IMR-90 (cell line): Measurements from ENCODE around the gene HMGN4. TPM values are rescaled to one million over a fixed set of nuclear protein-coding genes. Genes with fewer than 3 reads are reported as not detected.

Experiments used
- ATAC-seq: fragments of 200-7000 bp; cut with Tn5 transposase; 2 replicates; pipeline ENCODE4 v1.9.1; 2020; ENCODE audit warnings: low read depth, mild to moderate bottlenecking, moderate library complexity
- BruUV-seq: library from RNA; stranded (reverse); fragments of 400-500 nt; replicated peaks from 2 replicates; lab custom pipeline; 2021; lab: Mats Ljungman, UMichigan
- CTCF ChIA-PET: fragments of 300-600 bp; formaldehyde crosslinking; extraction: SDS; loops from one replicate; lab custom pipeline; 2021; ENCODE audit warnings: antibody characterized with exemption; lab: Yijun Ruan, JAX
- POLR2A ChIA-PET: fragments of 300-600 bp; sonication (Branson Sonifier 250); formaldehyde crosslinking; loops from one replicate; lab custom pipeline; 2022; ENCODE audit warnings: antibody characterized with exemption; ENCODE audit not compliant: unreplicated experiment; lab: Charles Lee
- DNase-seq: peaks from one replicate; pipeline ENCODE4 v3.0.0; 2013
- H2AFZ ChIP-seq: replicated peaks from 2 replicates; pipeline ENCODE3; 2013; ENCODE audit warnings: low read length, mild to moderate bottlenecking; ENCODE audit not compliant: poor library complexity
- H2AK5ac ChIP-seq: 2 replicates; pipeline ENCODE4 v1.6.1; 2013; ENCODE audit warnings: low read depth, low read length, inconsistent platforms
- H2AK9ac ChIP-seq: replicated peaks from 2 replicates; pipeline ENCODE3; 2013; ENCODE audit warnings: mild to moderate bottlenecking, low read depth, low read length, moderate library complexity; ENCODE audit not compliant: poor library complexity
- H2BK120ac ChIP-seq: 2 replicates; pipeline ENCODE4 v1.6.1; 2013; ENCODE audit warnings: low read depth, low read length, inconsistent platforms
- H2BK15ac ChIP-seq: 3 replicates; pipeline ENCODE4 v1.6.1; 2013; ENCODE audit warnings: low read depth, low read length, inconsistent platforms
- H2BK20ac ChIP-seq: 2 replicates; pipeline ENCODE4 v1.6.1; 2013; ENCODE audit warnings: low read depth, mild to moderate bottlenecking, inconsistent platforms, low read length, moderate library complexity
- H2BK5ac ChIP-seq: 2 replicates; pipeline ENCODE4 v1.6.1; 2013; ENCODE audit warnings: mild to moderate bottlenecking, low read depth, low read length, inconsistent platforms; ENCODE audit not compliant: poor library complexity, severe bottlenecking
- H3K14ac ChIP-seq: replicated peaks from 2 replicates; pipeline ENCODE4 v1.6.1; 2013; ENCODE audit warnings: low read depth, low read length, inconsistent platforms
- H3K18ac ChIP-seq: 2 replicates; pipeline ENCODE4 v1.6.1; 2013; ENCODE audit warnings: low read depth, low read length, control low read depth
- H3K23ac ChIP-seq: 2 replicates; pipeline ENCODE4 v1.6.1; 2013; ENCODE audit warnings: low read depth, low read length, inconsistent platforms
- H3K27ac ChIP-seq: 2 replicates; pipeline ENCODE4 v1.5.1; 2013; ENCODE audit warnings: mild to moderate bottlenecking, control low read depth, low read length; ENCODE audit not compliant: insufficient read depth
- H3K27me3 ChIP-seq: 2 replicates; pipeline ENCODE4 v1.6.1; 2013; ENCODE audit warnings: low read length; ENCODE audit not compliant: control insufficient read depth, insufficient read depth
- H3K36me3 ChIP-seq: 2 replicates; pipeline ENCODE4 v1.6.1; 2013; ENCODE audit warnings: low read length, mixed read lengths; ENCODE audit not compliant: control insufficient read depth, insufficient read depth
- H3K4ac ChIP-seq: 2 replicates; pipeline ENCODE4 v1.6.1; 2013; ENCODE audit warnings: low read depth, low read length, inconsistent platforms
- H3K4me1 ChIP-seq: 2 replicates; pipeline ENCODE4 v1.6.1; 2013; ENCODE audit warnings: low read length, mixed read lengths; ENCODE audit not compliant: control insufficient read depth, insufficient read depth
- H3K4me2 ChIP-seq: 2 replicates; pipeline ENCODE4 v1.6.1; 2013; ENCODE audit warnings: low read depth, mild to moderate bottlenecking, control low read depth, low read length, moderate library complexity
- H3K4me3 ChIP-seq: 2 replicates; pipeline ENCODE4 v1.5.1; 2013; ENCODE audit warnings: low read depth, mild to moderate bottlenecking, control low read depth, low read length, moderate library complexity; ENCODE audit not compliant: insufficient read depth
- H3K56ac ChIP-seq: 2 replicates; pipeline ENCODE4 v1.6.1; 2013; ENCODE audit warnings: low read length, inconsistent platforms; ENCODE audit not compliant: insufficient read depth; ENCODE audit errors: extremely low read depth
- H3K79me1 ChIP-seq, 2 experiments: 2 replicates each; pipeline ENCODE4 v1.6.1; 2013; ENCODE audit warnings: low read length in 2 of 2, inconsistent platforms in 1 of 2, low read depth in 1 of 2
- H3K9ac ChIP-seq: 2 replicates; pipeline ENCODE4 v1.6.1; 2013; ENCODE audit warnings: low read depth, low read length, control low read depth
- H3K9me1 ChIP-seq: 2 replicates; pipeline ENCODE4 v1.6.1; 2013; ENCODE audit warnings: low read length, inconsistent platforms; ENCODE audit not compliant: insufficient read depth
- H3K9me3 ChIP-seq: 2 replicates; pipeline ENCODE4 v1.6.1; 2013; ENCODE audit warnings: low read length; ENCODE audit not compliant: control insufficient read depth, insufficient read depth
- H4K20me1 ChIP-seq: 2 replicates; pipeline ENCODE4 v1.6.1; 2013; ENCODE audit warnings: low read length, inconsistent platforms; ENCODE audit not compliant: insufficient read depth
- H4K5ac ChIP-seq: 2 replicates; pipeline ENCODE4 v1.6.1; 2013; ENCODE audit warnings: mild to moderate bottlenecking, low read depth, low read length, control low read depth
- H4K8ac ChIP-seq, 2 experiments: 2 replicates each; pipeline ENCODE4 v1.6.1; 2013; ENCODE audit warnings: low read depth in 2 of 2, low read length in 2 of 2, control low read depth in 1 of 2, inconsistent platforms in 1 of 2
- H4K91ac ChIP-seq: 2 replicates; pipeline ENCODE4 v1.6.1; 2013; ENCODE audit warnings: low read depth, low read length, inconsistent platforms; ENCODE audit not compliant: insufficient read depth
- BHLHE40 ChIP-seq: fragments of 150-350 bp; IDR thresholded peaks from 2 replicates; pipeline ENCODE4 v1.6.1; 2016; ENCODE audit warnings: mild to moderate bottlenecking, low read depth, low read length
- CEBPB ChIP-seq: IDR thresholded peaks from 2 replicates; pipeline ENCODE4 v1.6.1; 2012; ENCODE audit warnings: low read depth, low read length, improper control_type of control experiment
- CHD1 ChIP-seq: IDR thresholded peaks from 2 replicates; pipeline ENCODE4 v1.6.1; 2012; ENCODE audit warnings: low read depth, low read length, improper control_type of control experiment
- CTCF ChIP-seq: conservative IDR thresholded peaks from 2 replicates; pipeline ENCODE4 v1.5.1; 2012; ENCODE audit warnings: mild to moderate bottlenecking, low read depth, low read length, improper control_type of control experiment
- ELK1 ChIP-seq: fragments of 150-350 bp; IDR thresholded peaks from 2 replicates; pipeline ENCODE4 v1.6.1; 2016; ENCODE audit warnings: low read depth, mild to moderate bottlenecking, low read length, moderate library complexity, borderline replicate concordance
- FOS ChIP-seq: fragments of 150-350 bp; IDR thresholded peaks from 2 replicates; pipeline ENCODE4 v1.6.1; 2016; ENCODE audit warnings: low read depth, low read length
- MAFK ChIP-seq: IDR thresholded peaks from 2 replicates; pipeline ENCODE4 v1.6.1; 2012; ENCODE audit warnings: low read depth, low read length, improper control_type of control experiment
- MAZ ChIP-seq: IDR thresholded peaks from 2 replicates; pipeline ENCODE4 v1.6.1; 2012; ENCODE audit warnings: low read depth, mild to moderate bottlenecking, low read length, improper control_type of control experiment, moderate library complexity, borderline replicate concordance
- MXI1 ChIP-seq: IDR thresholded peaks from 2 replicates; pipeline ENCODE4 v1.6.1; 2012; ENCODE audit warnings: low read depth, mild to moderate bottlenecking, low read length, moderate library complexity, borderline replicate concordance
- NFE2L2 ChIP-seq: fragments of 150-350 bp; IDR thresholded peaks from 2 replicates; pipeline ENCODE4 v1.6.1; 2016; ENCODE audit warnings: low read depth, mild to moderate bottlenecking, low read length
- POLR2A ChIP-seq: IDR thresholded peaks from 2 replicates; pipeline ENCODE4 v1.6.1; 2012; ENCODE audit warnings: mild to moderate bottlenecking, low read depth, low read length
- RAD21 ChIP-seq: IDR thresholded peaks from 2 replicates; pipeline ENCODE4 v1.6.1; 2012; ENCODE audit warnings: low read length, improper control_type of control experiment
- RCOR1 ChIP-seq: IDR thresholded peaks from 2 replicates; pipeline ENCODE4 v1.6.1; 2012; ENCODE audit warnings: mild to moderate bottlenecking, low read length, improper control_type of control experiment; ENCODE audit not compliant: insufficient replicate concordance
- RFX5 ChIP-seq: IDR thresholded peaks from 2 replicates; pipeline ENCODE4 v1.8.0; 2012; ENCODE audit warnings: low read depth, mild to moderate bottlenecking, low read length, moderate library complexity
- SMC3 ChIP-seq: fragments of 150-350 bp; IDR thresholded peaks from 2 replicates; pipeline ENCODE4 v1.6.1; 2016; ENCODE audit warnings: low read depth, mild to moderate bottlenecking, antibody characterized with exemption, low read length, moderate library complexity
- USF2 ChIP-seq: fragments of 150-350 bp; IDR thresholded peaks from 2 replicates; pipeline ENCODE4 v1.6.1; 2017; ENCODE audit warnings: mild to moderate bottlenecking, antibody characterized with exemption, low read length, low read depth
- WGBS, 2 experiments: methylation state at CpG; one replicate each; pipeline versions ENCODE4 v1.1.5 to v1.1.7; 2013; ENCODE audit warnings: missing lambda C conversion rate in 2 of 2; ENCODE audit not compliant: insufficient read length in 1 of 2; ENCODE audit errors: extremely low coverage in 2 of 2; 5-methylcytosine and 5-hydroxymethylcytosine counted together
- dilution Hi-C: fragments of 300-500 bp; cut with HindIII; formaldehyde crosslinking; loops from one replicate; pipeline ENCODE4 v1.14.3; 2018; ENCODE audit warnings: low sequenced_read_pairs; ENCODE audit not compliant: unreplicated experiment
- in situ Hi-C: fragments of 300-500 bp; cut with MboI; formaldehyde crosslinking; loops from 3 replicates; pipeline ENCODE4 v1.14.3; 2019; ENCODE audit warnings: low sequenced_read_pairs, inconsistent platforms, mixed read lengths
- intact Hi-C: fragments of 100-400 bp; cut with micrococcal nuclease; formaldehyde crosslinking; loops from 2 replicates; pipeline ENCODE4 v1.10.0; 2022
- polyA plus RNA-seq, 3 experiments: library from polyadenylated mRNA; depleted of rRNA; stranded (reverse); fragments of >200 nt; gene quantifications; 2 replicates each; pipeline ENCODE4 v1.2.3, GENCODE V29; 2012; ENCODE audit warnings: low replicate concordance in 1 of 3
- total RNA-seq: library from RNA; depleted of rRNA; stranded (reverse); fragments of >200 nt; gene quantifications from 2 replicates; pipeline ENCODE4 v1.2.3, GENCODE V29; 2012

Gene HMGN4
- total and polyA plus RNA-seq, 2 of the 4 experiments (the other 2 are of a cell fraction): 46.4 to 50.2 TPM

DNA sequence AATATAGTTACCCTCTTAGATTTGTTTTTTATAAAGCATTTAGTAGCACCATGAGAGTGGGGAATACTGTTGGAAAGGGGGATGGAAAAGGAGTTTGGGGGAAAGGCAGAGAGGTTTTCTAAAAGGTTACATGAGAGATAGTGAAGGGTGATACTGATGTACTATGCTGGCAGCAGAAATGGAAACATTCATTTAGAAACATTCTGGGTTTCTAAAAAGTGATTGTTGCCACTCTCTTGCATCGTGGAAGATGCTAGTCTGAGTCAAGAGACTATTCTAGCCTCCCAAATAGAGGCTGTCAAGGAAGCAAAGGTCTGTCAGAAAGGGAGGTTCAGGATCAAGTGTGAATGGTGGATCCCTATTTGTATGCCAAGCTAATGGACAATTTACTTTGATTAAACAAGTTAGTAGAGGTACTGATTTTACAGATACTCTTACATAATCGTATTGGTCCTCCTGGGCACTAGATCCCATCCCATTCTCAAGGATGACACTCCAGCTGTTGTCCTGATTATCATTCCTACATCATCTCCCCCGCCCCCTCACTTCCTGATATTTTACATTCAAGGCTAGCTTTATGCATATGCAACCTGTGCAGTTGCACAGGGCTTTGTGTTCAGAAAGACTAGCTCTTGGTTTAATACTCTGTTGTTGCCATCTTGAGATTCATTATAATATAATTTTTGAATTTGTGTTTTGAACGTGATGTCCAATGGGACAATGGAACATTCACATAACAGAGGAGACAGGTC, 43.2 kb downstream of the HMGN4 start:
- no CpG with 5 or more reads among the region's 4 CpGs for WGBS, 2 experiments
- Histone ChIP-seq H3K9me1 (no peaks in the 10 kb centered on the region), H3K56ac (no peak overlapping the region), H2AK9ac (no peak overlapping the region), H4K91ac (no peak overlapping the region), H3K4me2 (no peak overlapping the region), H3K27me3 (peaks cover 13% of the 10 kb centered on the region), H2BK20ac (no peak overlapping the region), H2BK5ac (no peak overlapping the region), H2BK15ac (no peak overlapping the region), H3K4ac (no peak overlapping the region), H4K20me1 (no peaks in the 10 kb centered on the region), H2AFZ (no peak overlapping the region), H2BK120ac (no peak overlapping the region), H3K23ac (no peak overlapping the region), H4K8ac (no peak overlapping the region), H3K4me3 (no peak overlapping the region), H2AK5ac (no peak overlapping the region), H3K9ac (no peak overlapping the region), H3K79me1 (no peaks in the 10 kb centered on the region), H3K4me1 (no peaks in the 10 kb centered on the region), H3K9me3 (peaks cover 2% of the 10 kb centered on the region; the same call in 1 of the 2 replicates), H3K14ac (no peak overlapping the region), H3K27ac (no peak overlapping the region), H4K5ac (no peak overlapping the region), H3K18ac (no peak overlapping the region), H3K36me3 (no peaks in the 10 kb centered on the region)
- TF ChIP-seq BHLHE40: no peak
- no peak for TF ChIP-seq MAFK
- TF ChIP-seq POLR2A: no peak
- no peak for TF ChIP-seq USF2
- no peak for TF ChIP-seq RFX5
- TF ChIP-seq SMC3: no peak
- TF ChIP-seq CHD1: no peak
- no peak for TF ChIP-seq MXI1
- no peak for TF ChIP-seq MAZ
- no peak for TF ChIP-seq CTCF
- no peak for TF ChIP-seq NFE2L2
- no peak for TF ChIP-seq CEBPB
- no peak for TF ChIP-seq ELK1
- no peak for TF ChIP-seq FOS
- TF ChIP-seq RCOR1: no peak
- TF ChIP-seq RAD21: no peak
- BruUV-seq: no TSS peak
- ATAC-seq: no peak
- in situ Hi-C loops (no loop called here), intact Hi-C loops (no loop called here), dilution Hi-C loops (no loop called here)
- POLR2A ChIA-PET: no interaction called here
- CTCF ChIA-PET: no interaction called here
- no peak for DNase-seq
